ENCODE measurements around the gene PHRF1.

DNA sequence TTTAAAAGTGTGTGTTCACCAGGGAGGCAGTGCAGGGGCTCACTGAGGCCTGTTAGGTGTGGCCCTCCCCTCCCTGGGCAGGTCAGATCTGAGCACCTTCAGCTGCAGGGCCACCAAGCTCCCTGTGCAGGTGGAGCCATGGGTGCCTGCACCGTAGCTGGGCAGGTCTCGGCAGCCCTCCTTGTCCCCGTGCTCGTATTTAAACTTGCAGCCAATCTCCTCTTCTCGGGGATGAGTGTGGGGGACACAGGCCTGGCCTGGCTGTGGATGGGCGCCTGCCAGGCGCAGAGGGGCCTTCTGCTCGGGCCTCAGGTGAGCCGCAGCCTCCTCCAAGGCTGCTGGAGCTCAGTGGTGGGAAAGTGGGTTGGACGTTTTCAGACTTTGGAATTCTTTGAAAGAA is 19.1 kb downstream of the PHRF1 start:
- TF ChIP-seq GATA2 (IDR thresholded peaks at IDR 0.05; ENCODE audit: insufficient read depth, insufficient read length, low read depth, low read length) = no peak
- TF ChIP-seq, protein P1, sequence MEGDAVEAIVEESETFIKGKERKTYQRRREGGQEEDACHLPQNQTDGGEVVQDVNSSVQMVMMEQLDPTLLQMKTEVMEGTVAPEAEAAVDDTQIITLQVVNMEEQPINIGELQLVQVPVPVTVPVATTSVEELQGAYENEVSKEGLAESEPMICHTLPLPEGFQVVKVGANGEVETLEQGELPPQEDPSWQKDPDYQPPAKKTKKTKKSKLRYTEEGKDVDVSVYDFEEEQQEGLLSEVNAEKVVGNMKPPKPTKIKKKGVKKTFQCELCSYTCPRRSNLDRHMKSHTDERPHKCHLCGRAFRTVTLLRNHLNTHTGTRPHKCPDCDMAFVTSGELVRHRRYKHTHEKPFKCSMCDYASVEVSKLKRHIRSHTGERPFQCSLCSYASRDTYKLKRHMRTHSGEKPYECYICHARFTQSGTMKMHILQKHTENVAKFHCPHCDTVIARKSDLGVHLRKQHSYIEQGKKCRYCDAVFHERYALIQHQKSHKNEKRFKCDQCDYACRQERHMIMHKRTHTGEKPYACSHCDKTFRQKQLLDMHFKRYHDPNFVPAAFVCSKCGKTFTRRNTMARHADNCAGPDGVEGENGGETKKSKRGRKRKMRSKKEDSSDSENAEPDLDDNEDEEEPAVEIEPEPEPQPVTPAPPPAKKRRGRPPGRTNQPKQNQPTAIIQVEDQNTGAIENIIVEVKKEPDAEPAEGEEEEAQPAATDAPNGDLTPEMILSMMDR (IDR thresholded peaks at IDR 0.05; ENCODE audit: extremely low read depth in 1 of 2, insufficient read depth in 1 of 2, low read depth in 1 of 2, low read length in 2 of 2) = no peak
- TF ChIP-seq EZH2 (IDR thresholded peaks at IDR 0.05; ENCODE audit: borderline replicate concordance, low read depth, low read length, severe bottlenecking) = no peak
